TTC549 (cell line): ENCODE measurements around the gene SMTN.
"Not testable (repeated sequence)": the region's sequence is repeated elsewhere in the genome, so short reads cannot be mapped to it uniquely, and the experiment has no call there.

Source experiments
- FAIRE-seq: peaks from 2 replicates; lab custom pipeline; 2012; peaks lifted over from hg19 to GRCh38; lab: Jason Lieb, UNC

Gene SMTN

GRCh38 chr22:31104869-31105268 is 23.8 kb downstream of the SMTN start:
- FAIRE-seq, result no peak

- FAIRE-seq, result no peak
Measured at GRCh38 chr22:31105282-31105929, 24.3 kb downstream of the SMTN start.

GRCh38 chr22:31106001-31106571 is 25.0 kb downstream of the SMTN start:
- no peak for FAIRE-seq

GRCh38 chr22:31106731-31107177 is 25.6 kb downstream of the SMTN start:
- FAIRE-seq, result no peak

- no peak for FAIRE-seq
Measured at GRCh38 chr22:31107178-31107893, 26.2 kb downstream of the SMTN start, which contains the start of gene SELENOM. Gene SELENOM (minus strand): TSS chr22:31107568. CDS start chr22:31107505, 63 bp downstream.

GRCh38 chr22:31107894-31108218 is 26.7 kb downstream of the SMTN start:
- FAIRE-seq, result no peak

GRCh38 chr22:31112547-31113091 is 31.5 kb downstream of the SMTN start:
- not testable (repeated sequence) for FAIRE-seq

- FAIRE-seq, result no peak
Measured at GRCh38 chr22:31118046-31118820, 37.1 kb downstream of the SMTN start.

- FAIRE-seq, result no peak
Measured at GRCh38 chr22:31119026-31119717, 38.1 kb downstream of the SMTN start.

- FAIRE-seq, result no peak
Measured at GRCh38 chr22:31120230-31120629, 39.1 kb downstream of the SMTN start.

GRCh38 chr22:31120642-31121041 is 39.5 kb downstream of the SMTN start:
- no peak for FAIRE-seq

- no peak for FAIRE-seq
Measured at GRCh38 chr22:31121403-31121802, 40.3 kb downstream of the SMTN start.

- FAIRE-seq, result no peak
Measured at GRCh38 chr22:31122196-31122531, 41.0 kb downstream of the SMTN start.

GRCh38 chr22:31122532-31123291 is 41.6 kb downstream of the SMTN start, which contains the start of gene INPP5J:
Gene INPP5J (plus strand): TSS chr22:31122966. CDS start chr22:31123015, 49 bp downstream.
- FAIRE-seq, result no peak

GRCh38 chr22:31123292-31123602 is 42.1 kb downstream of the SMTN start:
- FAIRE-seq, result no peak

GRCh38 chr22:31124290-31124689 is 43.2 kb downstream of the SMTN start:
- no peak for FAIRE-seq

GRCh38 chr22:31124811-31125465 is 43.8 kb downstream of the SMTN start:
- no peak for FAIRE-seq

GRCh38 chr22:31125521-31126117 is 44.5 kb downstream of the SMTN start:
- no peak for FAIRE-seq

GRCh38 chr22:31126128-31126868 is 45.2 kb downstream of the SMTN start:
- FAIRE-seq, result no peak

GRCh38 chr22:31126869-31127175 is 45.7 kb downstream of the SMTN start:
- FAIRE-seq, result no peak
